ENCODE results near the gene RTKN.

DNA sequence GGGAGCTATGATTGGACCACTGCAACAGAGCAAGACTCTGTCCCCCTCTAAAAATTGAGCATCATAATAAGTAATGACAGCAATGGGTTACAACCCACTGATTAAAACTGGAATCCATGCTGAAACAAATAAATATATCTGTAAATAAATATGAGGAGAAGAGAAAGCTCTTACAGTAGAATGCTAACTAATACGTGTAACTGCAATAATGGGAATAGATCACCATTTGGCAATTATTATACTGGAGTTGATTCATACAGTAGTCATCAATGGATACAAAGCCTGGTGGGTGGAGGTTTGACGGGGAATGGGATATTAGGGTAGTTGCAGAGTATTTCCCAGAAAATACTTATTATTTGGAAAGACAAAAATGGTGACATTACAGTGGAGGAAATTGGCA, 7.0 kb upstream of the RTKN start:
- TF ChIP-seq POLR2A (IDR thresholded peaks at IDR 0.05) = no peak
- TF ChIP-seq, protein P1, sequence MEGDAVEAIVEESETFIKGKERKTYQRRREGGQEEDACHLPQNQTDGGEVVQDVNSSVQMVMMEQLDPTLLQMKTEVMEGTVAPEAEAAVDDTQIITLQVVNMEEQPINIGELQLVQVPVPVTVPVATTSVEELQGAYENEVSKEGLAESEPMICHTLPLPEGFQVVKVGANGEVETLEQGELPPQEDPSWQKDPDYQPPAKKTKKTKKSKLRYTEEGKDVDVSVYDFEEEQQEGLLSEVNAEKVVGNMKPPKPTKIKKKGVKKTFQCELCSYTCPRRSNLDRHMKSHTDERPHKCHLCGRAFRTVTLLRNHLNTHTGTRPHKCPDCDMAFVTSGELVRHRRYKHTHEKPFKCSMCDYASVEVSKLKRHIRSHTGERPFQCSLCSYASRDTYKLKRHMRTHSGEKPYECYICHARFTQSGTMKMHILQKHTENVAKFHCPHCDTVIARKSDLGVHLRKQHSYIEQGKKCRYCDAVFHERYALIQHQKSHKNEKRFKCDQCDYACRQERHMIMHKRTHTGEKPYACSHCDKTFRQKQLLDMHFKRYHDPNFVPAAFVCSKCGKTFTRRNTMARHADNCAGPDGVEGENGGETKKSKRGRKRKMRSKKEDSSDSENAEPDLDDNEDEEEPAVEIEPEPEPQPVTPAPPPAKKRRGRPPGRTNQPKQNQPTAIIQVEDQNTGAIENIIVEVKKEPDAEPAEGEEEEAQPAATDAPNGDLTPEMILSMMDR (IDR thresholded peaks at IDR 0.05) = no peak

Measured in heart left ventricle (tissue), 13 donors.